GM18519 (cell line): ENCODE results near the gene SECISBP2L.
A peak's percentile ranks its signal among the peaks of the same experiment; 100 is the strongest.
"Not testable (repeated sequence)": the region's sequence is repeated elsewhere in the genome, so short reads cannot be mapped to it uniquely, and the experiment has no call there.

ENCODE experiments used
- ATAC-seq: cut with Tn5 transposase; IDR thresholded peaks from one replicate; pipeline ENCODE4 v1.9.1; 2021; ENCODE audit warnings: mild to moderate bottlenecking, moderate library complexity; ENCODE audit not compliant: unreplicated experiment, low FRiP score

Gene SECISBP2L

DNA sequence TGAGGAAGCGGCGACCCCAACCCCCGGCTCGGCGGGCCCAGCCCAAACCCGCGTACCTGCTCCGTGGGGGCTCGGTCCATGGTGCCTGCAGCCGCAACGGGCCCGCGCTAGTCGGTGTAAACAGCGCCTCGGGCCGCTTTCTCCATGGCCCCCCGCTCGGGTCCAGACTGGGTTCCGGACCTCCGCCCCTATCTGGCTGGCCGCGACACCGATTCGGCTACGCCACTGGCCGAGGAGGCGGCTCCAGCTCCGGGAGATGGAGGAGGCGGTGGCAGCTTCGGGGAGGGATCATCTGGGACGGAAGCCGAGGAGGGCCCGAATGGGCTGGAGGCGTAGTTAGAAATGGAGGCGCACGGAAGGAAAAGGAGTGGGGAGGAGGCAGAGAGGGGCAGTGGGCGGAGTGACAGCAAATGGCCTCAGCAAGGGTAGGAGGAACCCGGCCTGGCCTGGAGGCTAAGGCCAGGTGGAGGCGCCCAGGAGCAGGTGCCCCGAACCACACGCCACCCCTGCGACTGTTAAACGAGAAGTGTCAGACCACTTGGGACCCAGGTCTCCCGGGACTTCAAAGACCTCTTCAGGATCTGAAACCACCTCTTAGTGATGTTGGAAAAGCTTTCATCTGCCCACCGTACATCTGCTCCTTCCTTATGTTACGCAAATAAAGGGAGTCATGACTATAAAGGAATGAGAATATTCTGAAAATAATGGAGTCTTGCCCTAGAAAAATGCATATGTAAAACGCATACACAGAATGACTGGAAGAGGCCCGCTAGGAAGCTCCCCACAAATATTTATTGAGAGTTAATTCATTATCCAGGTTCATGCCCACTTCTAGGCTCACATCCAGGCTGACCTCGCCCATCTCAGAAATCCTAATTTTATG lies at the start of gene SECISBP2L:
TSS of gene SECISBP2L (minus strand) at position 227 of the 883 bp plus-strand sequence. CDS start at position 80, 147 bp downstream.
- peak; percentile 79 for ATAC-seq

GRCh38 chr15:49094923-49095322 lies 48.7 kb upstream of the SECISBP2L start:
- no peak for ATAC-seq

- ATAC-seq, result no peak
Observed at GRCh38 chr15:49093252-49094105, 47.2 kb upstream of the SECISBP2L start.

DNA sequence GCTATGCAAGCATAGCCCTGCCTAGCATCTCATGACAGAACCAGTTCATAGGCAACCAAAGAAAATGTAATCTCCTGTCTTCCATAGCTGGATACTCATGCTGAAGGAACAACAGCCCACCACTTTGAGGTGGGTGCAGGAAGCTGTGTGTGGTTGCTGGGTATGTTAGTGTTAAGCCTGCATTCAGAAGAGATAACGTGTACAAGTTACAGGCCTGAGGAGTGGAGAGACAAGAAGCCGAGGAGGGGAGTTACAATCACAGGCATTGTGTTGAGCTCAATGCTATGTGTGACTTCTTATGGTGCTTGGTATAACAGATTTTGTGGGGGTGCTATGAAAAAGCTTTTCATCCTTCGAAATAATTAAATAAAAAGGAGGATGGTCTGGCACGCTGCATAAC lies 42.8 kb upstream of the SECISBP2L start:
- no peak for ATAC-seq

DNA sequence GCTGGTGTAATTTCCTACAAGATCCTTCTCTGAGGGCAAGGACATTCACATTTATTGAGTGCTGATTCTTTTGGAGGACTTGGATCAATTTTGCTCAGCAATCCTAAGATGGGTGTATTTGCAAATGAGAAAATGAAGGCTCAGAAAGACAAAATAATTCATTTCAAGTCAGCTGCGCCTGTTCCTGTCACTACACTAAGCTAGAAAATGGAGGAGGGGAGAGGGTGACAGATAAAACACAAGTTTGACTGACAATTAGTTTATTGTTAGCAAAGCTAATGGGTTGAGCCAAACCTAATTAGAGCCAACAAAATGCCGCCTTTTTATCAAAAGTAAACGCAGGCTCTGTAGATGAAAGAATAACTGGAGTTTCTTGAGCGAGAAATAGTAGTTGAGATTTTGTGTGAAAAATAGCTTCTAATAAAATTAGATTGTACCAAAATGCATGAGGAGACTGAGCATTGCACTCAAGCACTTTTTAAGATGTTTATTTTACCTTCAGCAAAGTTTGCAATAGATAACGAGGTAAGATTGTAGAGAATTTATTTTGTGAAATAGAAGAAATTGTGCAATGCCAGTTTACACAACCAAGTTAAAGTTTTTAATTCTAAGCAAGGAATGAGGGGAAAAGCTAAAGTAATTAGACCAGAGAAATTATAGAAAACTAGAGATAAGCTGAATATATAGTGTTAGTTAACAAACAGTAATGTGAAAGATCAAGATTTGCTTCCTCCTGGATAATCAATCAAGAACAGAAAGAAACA lies 39.6 kb upstream of the SECISBP2L start:
- no peak for ATAC-seq

- no peak for ATAC-seq
Observed at GRCh38 chr15:49084285-49084570, 38.0 kb upstream of the SECISBP2L start.

GRCh38 chr15:49083401-49084284 lies 37.4 kb upstream of the SECISBP2L start:
- no peak for ATAC-seq

DNA sequence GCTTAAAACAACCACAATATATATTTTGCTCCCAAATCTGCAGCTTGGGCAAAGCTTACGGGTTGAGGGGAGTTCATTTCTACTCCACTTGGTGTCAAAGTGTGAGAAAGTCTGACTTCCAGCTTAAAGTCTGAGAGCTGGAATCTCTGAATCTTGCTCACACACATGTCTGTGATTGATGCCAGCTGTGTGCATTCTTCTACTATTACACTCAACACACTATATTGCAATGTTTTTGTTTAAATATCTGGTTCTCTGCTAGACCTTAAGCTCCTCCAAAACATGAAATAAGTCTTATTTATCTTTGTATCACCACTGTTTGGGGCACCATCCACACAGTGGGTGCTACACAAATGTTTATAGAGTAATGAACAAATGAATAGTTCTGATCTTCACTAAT lies 36.7 kb upstream of the SECISBP2L start:
- no peak for ATAC-seq

DNA sequence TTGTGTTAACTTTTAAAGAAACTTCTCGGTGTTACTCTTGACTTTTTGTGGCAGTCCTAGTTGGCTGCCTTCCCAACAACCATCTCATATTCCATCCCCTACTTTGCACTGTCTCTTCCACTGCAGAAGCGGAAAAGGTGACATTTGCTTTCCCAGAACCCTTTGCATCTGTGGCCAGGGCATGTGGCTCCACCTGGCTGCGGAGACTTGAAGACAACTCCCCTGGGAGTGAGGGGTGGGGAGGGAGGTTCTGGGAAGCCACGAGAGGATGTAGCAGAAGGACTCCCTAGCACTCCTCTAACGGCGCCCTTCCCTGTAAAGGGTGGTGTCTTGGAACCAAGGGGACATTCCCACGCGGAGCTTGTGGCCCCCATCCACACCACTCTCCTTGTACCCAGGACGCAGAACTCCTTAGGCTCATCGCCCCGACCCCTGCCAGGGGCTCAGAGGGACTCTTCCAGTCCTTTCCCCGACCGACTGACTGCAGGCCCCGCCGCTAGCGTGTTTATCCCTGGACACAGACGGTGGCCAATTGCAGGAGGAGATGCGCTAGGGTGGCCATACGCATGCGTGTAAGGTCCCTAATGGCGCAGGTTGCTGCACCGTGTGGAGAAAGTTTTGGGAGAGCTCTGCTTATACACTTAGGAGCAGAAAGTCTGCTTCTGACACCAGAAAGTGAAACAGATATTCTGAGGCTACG lies 33.2 kb upstream of the SECISBP2L start:
- ATAC-seq, result no peak

DNA sequence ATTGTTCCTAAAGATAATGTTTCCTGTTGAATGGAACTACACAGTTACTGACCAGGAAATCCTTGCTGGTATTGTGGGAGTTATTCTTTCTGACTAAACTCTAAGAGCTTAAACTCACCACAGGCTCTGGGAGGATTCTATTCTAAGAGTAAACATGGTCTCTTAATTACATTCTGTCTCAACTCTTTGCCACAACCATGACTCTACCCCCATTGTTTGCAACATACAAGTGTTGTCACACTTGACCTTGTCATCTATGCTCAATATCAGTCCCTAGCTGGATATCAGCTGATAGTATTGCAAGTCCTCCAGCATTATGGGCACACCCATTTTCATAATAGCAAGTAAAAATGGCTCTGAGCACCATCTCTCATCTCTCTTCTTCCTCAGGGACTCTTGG lies 29.6 kb upstream of the SECISBP2L start:
- no peak for ATAC-seq

- not testable (repeated sequence) for ATAC-seq
Observed at GRCh38 chr15:49074589-49075287, 28.5 kb upstream of the SECISBP2L start.

GRCh38 chr15:49066372-49066771 lies 20.1 kb upstream of the SECISBP2L start:
- ATAC-seq, result no peak

- ATAC-seq, result no peak
Observed at GRCh38 chr15:49064884-49065283, 18.6 kb upstream of the SECISBP2L start.

- no peak for ATAC-seq
Observed at GRCh38 chr15:49064281-49064653, 18.0 kb upstream of the SECISBP2L start.

DNA sequence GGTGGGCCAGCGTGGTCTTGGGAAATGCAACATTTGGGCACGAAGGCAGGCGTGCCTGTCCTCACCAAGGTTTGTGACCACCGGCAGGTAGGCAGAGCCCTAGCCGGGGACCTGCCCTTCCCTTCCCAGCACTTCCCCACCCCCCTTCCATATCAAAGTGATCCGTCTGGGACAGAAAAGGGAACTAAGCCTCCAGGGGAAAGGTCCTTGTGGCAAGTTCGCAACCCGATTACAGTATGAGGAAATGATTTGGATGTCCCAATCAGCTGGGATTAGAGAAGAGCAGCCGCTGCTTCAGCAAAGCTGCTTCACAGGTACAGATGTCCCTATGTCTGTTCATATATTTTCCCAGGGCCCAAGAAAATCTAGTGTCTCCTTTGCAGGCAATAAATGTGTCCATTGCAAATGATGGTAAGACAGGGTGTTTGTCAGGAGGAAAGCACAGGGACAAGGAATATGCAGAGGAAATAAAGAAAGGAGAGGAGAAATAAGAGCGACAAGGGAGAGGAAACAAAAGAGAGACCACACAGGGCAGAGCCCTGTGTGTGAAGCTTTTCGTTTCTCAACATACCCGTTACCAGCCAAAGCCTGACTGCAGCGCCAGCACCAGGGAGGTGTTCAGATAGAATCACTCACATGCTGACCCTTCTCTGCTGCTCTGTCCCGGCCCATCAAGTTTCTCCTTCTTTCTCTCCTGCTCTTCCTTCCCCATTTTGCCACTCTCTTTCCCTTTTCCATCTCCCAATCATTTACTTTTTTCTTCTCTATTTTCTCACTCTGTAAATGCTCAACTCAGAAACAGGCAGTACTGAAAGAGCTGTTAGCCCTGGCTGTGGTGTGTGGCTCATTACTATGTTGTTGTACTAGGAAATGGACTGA lies 17.4 kb upstream of the SECISBP2L start:
- ATAC-seq, result no peak

GRCh38 chr15:49062900-49063299 lies 16.7 kb upstream of the SECISBP2L start:
- ATAC-seq, result no peak

- no peak for ATAC-seq
Observed at GRCh38 chr15:49060710-49061495, 14.7 kb upstream of the SECISBP2L start.
